Mesendoderm (in vitro differentiated cells): Measurements from ENCODE around the gene ICOS.
"Not testable (repeated sequence)": the region's sequence is repeated elsewhere in the genome, so short reads cannot be mapped to it uniquely, and the experiment has no call there.

ENCODE experiments used
- DNase-seq: peaks from one replicate; pipeline ENCODE4 v3.0.0; 2013
- H2AK5ac ChIP-seq: 2 replicates; pipeline ENCODE4 v1.6.1; 2013; ENCODE audit warnings: low read length, inconsistent platforms
- H2BK120ac ChIP-seq: 2 replicates; pipeline ENCODE4 v1.6.1; 2013; ENCODE audit warnings: low read depth, mild to moderate bottlenecking, low read length, moderate library complexity, mixed read lengths
- H2BK15ac ChIP-seq: replicated peaks from 2 replicates; pipeline ENCODE4 v1.6.1; 2013; ENCODE audit warnings: low read depth, mild to moderate bottlenecking, moderate library complexity
- H2BK5ac ChIP-seq: 2 replicates; pipeline ENCODE4 v1.6.1; 2013; ENCODE audit warnings: low read length, inconsistent platforms
- H3K18ac ChIP-seq: 2 replicates; pipeline ENCODE4 v1.6.1; 2013; ENCODE audit warnings: mild to moderate bottlenecking, low read length, mixed read lengths
- H3K23ac ChIP-seq: one replicate; pipeline ENCODE4 v1.6.1; 2013; ENCODE audit warnings: low read length
- H3K27ac ChIP-seq: 2 replicates; pipeline ENCODE4 v1.5.1; 2013; ENCODE audit warnings: low read depth, mild to moderate bottlenecking, inconsistent platforms, low read length, moderate library complexity
- H3K27me3 ChIP-seq: 2 replicates; pipeline ENCODE4 v1.6.1; 2013; ENCODE audit warnings: low read length, control low read depth, mild to moderate bottlenecking, inconsistent platforms; ENCODE audit not compliant: insufficient read depth, poor library complexity
- H3K36me3 ChIP-seq: 2 replicates; pipeline ENCODE4 v1.6.1; 2013; ENCODE audit warnings: low read length, inconsistent platforms; ENCODE audit not compliant: control insufficient read depth, insufficient read depth
- H3K4ac ChIP-seq: one replicate; pipeline ENCODE4 v1.6.1; 2013; ENCODE audit warnings: low read depth, mild to moderate bottlenecking, low read length, moderate library complexity
- H3K4me1 ChIP-seq: 2 replicates; pipeline ENCODE4 v1.6.1; 2013; ENCODE audit warnings: low read depth, low read length, inconsistent platforms; ENCODE audit not compliant: control insufficient read depth
- H3K4me2 ChIP-seq: 2 replicates; pipeline ENCODE4 v1.6.1; 2013; ENCODE audit warnings: low read length
- H3K4me3 ChIP-seq: 2 replicates; pipeline ENCODE4 v1.5.1; 2013; ENCODE audit warnings: mild to moderate bottlenecking, low read length
- H3K56ac ChIP-seq: one replicate; pipeline ENCODE4 v1.6.1; 2013; ENCODE audit warnings: low read length
- H3K79me1 ChIP-seq: 2 replicates; pipeline ENCODE4 v1.6.1; 2013; ENCODE audit warnings: low read length, inconsistent platforms
- H3K79me2 ChIP-seq: 2 replicates; pipeline ENCODE4 v1.6.1; 2013; ENCODE audit warnings: mild to moderate bottlenecking, low read length; ENCODE audit not compliant: control insufficient read depth, insufficient read depth
- H3K9ac ChIP-seq: 2 replicates; pipeline ENCODE4 v1.6.1; 2013; ENCODE audit warnings: low read length, inconsistent platforms
- H4K5ac ChIP-seq: one replicate; pipeline ENCODE4 v1.6.1; 2013; ENCODE audit warnings: low read length
- H4K8ac ChIP-seq: one replicate; pipeline ENCODE4 v1.6.1; 2013; ENCODE audit warnings: low read depth, mild to moderate bottlenecking, control low read depth, low read length, moderate library complexity
- WGBS: extraction: QIAGEN DNeasy Blood & Tissue Kit; methylation state at CpG from one replicate; pipeline ENCODE4 v1.1.7; 2013; ENCODE audit warnings: low lambda C conversion rate, missing lambda C conversion rate; ENCODE audit not compliant: insufficient coverage; ENCODE audit errors: extremely low coverage; 5-methylcytosine and 5-hydroxymethylcytosine counted together

ICOS gene

GRCh38 chr2:203959672-203960071, 23.1 kb downstream of the ICOS start:
- H3K56ac ChIP-seq: no peak overlapping the region
- H3K27me3 ChIP-seq: no peaks in the 10 kb centered on the region
- no peak overlapping the region for H2AK5ac ChIP-seq
- H3K18ac ChIP-seq: no peak overlapping the region
- H3K79me2 ChIP-seq: no peaks in the 10 kb centered on the region
- H3K27ac ChIP-seq: no peak overlapping the region
- no peak overlapping the region for H4K5ac ChIP-seq
- H2BK120ac ChIP-seq: no peak overlapping the region
- no peak overlapping the region for H3K4me3 ChIP-seq
- H2BK15ac ChIP-seq: no peak overlapping the region
- no peaks in the 10 kb centered on the region for H3K79me1 ChIP-seq
- H3K36me3 ChIP-seq: no peaks in the 10 kb centered on the region
- H2BK5ac ChIP-seq: no peak overlapping the region
- H3K4me2 ChIP-seq: no peak overlapping the region
- H3K4ac ChIP-seq: no peak overlapping the region
- H3K9ac ChIP-seq: no peak overlapping the region
- H3K23ac ChIP-seq: no peak overlapping the region
- no peaks in the 10 kb centered on the region for H3K4me1 ChIP-seq
- WGBS: no CpG with 5 or more reads among the region's 4 CpGs
- no peak for DNase-seq
- H4K8ac ChIP-seq: no peak overlapping the region

- Histone ChIP-seq H3K4me2 (no peak overlapping the region), H3K27ac (no peak overlapping the region), H3K56ac (no peak overlapping the region), H3K23ac (no peak overlapping the region), H3K18ac (no peak overlapping the region), H3K79me2 (no peaks in the 10 kb centered on the region), H3K4ac (no peak overlapping the region), H3K4me1 (no peaks in the 10 kb centered on the region), H3K79me1 (no peaks in the 10 kb centered on the region), H2AK5ac (no peak overlapping the region), H2BK120ac (no peak overlapping the region), H4K8ac (no peak overlapping the region), H3K4me3 (no peak overlapping the region), H3K9ac (no peak overlapping the region), H2BK5ac (no peak overlapping the region), H3K36me3 (no peaks in the 10 kb centered on the region), H3K27me3 (no peaks in the 10 kb centered on the region), H4K5ac (no peak overlapping the region), H2BK15ac (no peak overlapping the region)
- DNase-seq: no peak
- no CpG with 5 or more reads among the region's 2 CpGs for WGBS
Measured at GRCh38 chr2:203960811-203961210, 24.2 kb downstream of the ICOS start.

- H2AK5ac ChIP-seq, H3K4ac ChIP-seq, H2BK5ac ChIP-seq, H3K79me2 ChIP-seq, H3K36me3 ChIP-seq, H4K5ac ChIP-seq, H3K4me1 ChIP-seq, H3K18ac ChIP-seq, H3K27me3 ChIP-seq, H3K4me3 ChIP-seq, H3K79me1 ChIP-seq, H3K9ac ChIP-seq, DNase-seq, H3K23ac ChIP-seq, H3K4me2 ChIP-seq, H4K8ac ChIP-seq, H3K27ac ChIP-seq, H3K56ac ChIP-seq, H2BK120ac ChIP-seq, H2BK15ac ChIP-seq: not testable (repeated sequence)
- WGBS: no CpG with 5 or more reads among the region's 7 CpGs
Measured at GRCh38 chr2:203965190-203965589, 28.6 kb downstream of the ICOS start.

GRCh38 chr2:203971251-203971650, 34.7 kb downstream of the ICOS start:
- H3K4me2 ChIP-seq: no peak overlapping the region
- H3K36me3 ChIP-seq: no peaks in the 10 kb centered on the region
- no peak overlapping the region for H3K4ac ChIP-seq
- H3K4me1 ChIP-seq: no peaks in the 10 kb centered on the region
- no peak for DNase-seq
- no peak overlapping the region for H3K27ac ChIP-seq
- no peak overlapping the region for H3K9ac ChIP-seq
- no peak overlapping the region for H3K56ac ChIP-seq
- no peaks in the 10 kb centered on the region for H3K79me2 ChIP-seq
- no peak overlapping the region for H4K8ac ChIP-seq
- no peak overlapping the region for H2BK120ac ChIP-seq
- H3K27me3 ChIP-seq: no peaks in the 10 kb centered on the region
- H3K4me3 ChIP-seq: no peak overlapping the region
- H2BK5ac ChIP-seq: no peak overlapping the region
- no CpG with 5 or more reads among the region's 5 CpGs for WGBS
- H2AK5ac ChIP-seq: no peak overlapping the region
- no peak overlapping the region for H2BK15ac ChIP-seq
- H3K23ac ChIP-seq: no peak overlapping the region
- no peaks in the 10 kb centered on the region for H3K79me1 ChIP-seq
- no peak overlapping the region for H4K5ac ChIP-seq
- no peak overlapping the region for H3K18ac ChIP-seq

GRCh38 chr2:203972066-203972465, 35.5 kb downstream of the ICOS start:
- H3K4me2 ChIP-seq: no peak overlapping the region
- H3K36me3 ChIP-seq: no peaks in the 10 kb centered on the region
- no peak overlapping the region for H3K18ac ChIP-seq
- no peak overlapping the region for H3K4me3 ChIP-seq
- DNase-seq: no peak
- H2BK5ac ChIP-seq: no peak overlapping the region
- H2BK120ac ChIP-seq: no peak overlapping the region
- no peaks in the 10 kb centered on the region for H3K79me2 ChIP-seq
- H3K27me3 ChIP-seq: no peaks in the 10 kb centered on the region
- no peak overlapping the region for H3K4ac ChIP-seq
- no peak overlapping the region for H3K9ac ChIP-seq
- no peak overlapping the region for H4K8ac ChIP-seq
- H4K5ac ChIP-seq: no peak overlapping the region
- no peak overlapping the region for H3K56ac ChIP-seq
- H3K27ac ChIP-seq: no peak overlapping the region
- no peak overlapping the region for H3K23ac ChIP-seq
- H3K4me1 ChIP-seq: no peaks in the 10 kb centered on the region
- no peak overlapping the region for H2AK5ac ChIP-seq
- H2BK15ac ChIP-seq: no peak overlapping the region
- no peaks in the 10 kb centered on the region for H3K79me1 ChIP-seq

GRCh38 chr2:203973000-203973399, 36.4 kb downstream of the ICOS start:
- no peaks in the 10 kb centered on the region for H3K36me3 ChIP-seq
- H3K79me1 ChIP-seq: no peaks in the 10 kb centered on the region
- H3K4me3 ChIP-seq: no peak overlapping the region
- no peak overlapping the region for H3K23ac ChIP-seq
- H2BK5ac ChIP-seq: no peak overlapping the region
- H3K4ac ChIP-seq: no peak overlapping the region
- no peak for DNase-seq
- H3K27me3 ChIP-seq: no peaks in the 10 kb centered on the region
- no CpG with 5 or more reads among the region's 2 CpGs for WGBS
- no peak overlapping the region for H4K5ac ChIP-seq
- no peak overlapping the region for H3K56ac ChIP-seq
- H3K9ac ChIP-seq: no peak overlapping the region
- no peak overlapping the region for H2BK120ac ChIP-seq
- no peak overlapping the region for H2AK5ac ChIP-seq
- no peak overlapping the region for H3K27ac ChIP-seq
- H3K4me2 ChIP-seq: no peak overlapping the region
- no peaks in the 10 kb centered on the region for H3K79me2 ChIP-seq
- H3K4me1 ChIP-seq: no peaks in the 10 kb centered on the region
- no peak overlapping the region for H4K8ac ChIP-seq
- H2BK15ac ChIP-seq: no peak overlapping the region
- no peak overlapping the region for H3K18ac ChIP-seq
